HepG2 (cell line): ENCODE measurements around the gene PLXNA3. TPM values are rescaled to one million over a fixed set of nuclear protein-coding genes. Genes with fewer than 3 reads are reported as not detected.

ENCODE experiments used
- ATAC-seq: fragments of 200-7000 bp; cut with Tn5 transposase; 3 replicates; pipeline ENCODE4 v1.9.1; 2020; ENCODE audit warnings: mild to moderate bottlenecking, moderate library complexity
- BruUV-seq: library from RNA; stranded (reverse); fragments of 400-500 nt; replicated peaks from 2 replicates; lab custom pipeline; 2021; lab: Mats Ljungman, UMichigan
- CTCF ChIA-PET: fragments of 300-600 bp; formaldehyde crosslinking; extraction: SDS; loops from one replicate; lab custom pipeline; 2021; ENCODE audit warnings: low total read pairs, inconsistent platforms, low intra/inter-chr PET ratio; lab: Yijun Ruan, JAX
- POLR2A ChIA-PET: fragments of 350-600 bp; sonication (Branson Sonifier 250); formaldehyde crosslinking; loops from one replicate; lab custom pipeline; 2020; ENCODE audit warnings: antibody characterized with exemption, inconsistent platforms; lab: Yijun Ruan, JAX
- DNase-seq: peaks from one replicate; pipeline ENCODE4 v3.0.0-alpha.2; 2015; ENCODE audit warnings: low spot score
- FAIRE-seq: peaks from 3 replicates; lab custom pipeline; 2011; peaks lifted over from hg19 to GRCh38; lab: Jason Lieb, UNC
- H2AFZ ChIP-seq: one replicate; pipeline ENCODE4 v1.6.1; 2011; ENCODE audit warnings: low read length, inconsistent platforms
- H3K27ac ChIP-seq: fragments of 300-600 bp; 3 replicates; pipeline ENCODE4 v1.8.0; 2011; ENCODE audit warnings: mixed run types, mild to moderate bottlenecking, mixed read lengths, low read length, inconsistent platforms; ENCODE audit not compliant: insufficient read depth; ENCODE audit errors: extremely low read length
- H3K27me3 ChIP-seq, 2 experiments: fragments of 200-600 bp in 1 of 2; 2 replicates in 1 of 2; 3 replicates in 1 of 2; pipeline versions ENCODE4 v1.6.0 to v1.8.0; 2011; ENCODE audit warnings: low read length in 2 of 2, mild to moderate bottlenecking in 2 of 2, moderate library complexity in 2 of 2, inconsistent platforms in 1 of 2; ENCODE audit not compliant: insufficient read depth in 2 of 2, control insufficient read depth in 1 of 2
- H3K36me3 ChIP-seq, 2 experiments: fragments of 200-600 bp in 1 of 2; replicated peaks in 1 of 2; 2 replicates in 1 of 2; 3 replicates in 1 of 2; pipeline versions ENCODE4 v1.5.1 to v1.8.0; 2011; ENCODE audit warnings: low read length in 2 of 2, inconsistent platforms in 1 of 2; ENCODE audit not compliant: insufficient read depth in 2 of 2, control insufficient read depth in 1 of 2
- H3K4me1 ChIP-seq: 2 replicates; pipeline ENCODE4 v1.5.1; 2012; ENCODE audit warnings: low read length, inconsistent platforms; ENCODE audit not compliant: insufficient read depth
- H3K4me2 ChIP-seq: 2 replicates; pipeline ENCODE4 v1.6.0; 2011; ENCODE audit warnings: low read depth, low read length, inconsistent platforms
- H3K4me3 ChIP-seq, 3 experiments: fragments of 200-600 bp in 1 of 3; sonication (generic), shearing (Covaris generic) in 1 of 3; replicated peaks in 1 of 3; 2 replicates each; pipeline ENCODE4 v1.5.1; 2011 to 2016; ENCODE audit warnings: low read length in 3 of 3, inconsistent platforms in 2 of 3, low read depth in 2 of 3, mild to moderate bottlenecking in 2 of 3, control low read depth in 1 of 3, mixed read lengths in 1 of 3; ENCODE audit not compliant: insufficient read depth in 1 of 3
- H3K79me2 ChIP-seq: one replicate; pipeline ENCODE4 v1.6.1; 2011; ENCODE audit warnings: low read length, inconsistent platforms; ENCODE audit not compliant: insufficient read depth
- H3K9ac ChIP-seq: 2 replicates; pipeline ENCODE4 v1.6.0; 2011; ENCODE audit warnings: mild to moderate bottlenecking, low read depth, low read length, inconsistent platforms; ENCODE audit not compliant: insufficient read depth
- H3K9me3 ChIP-seq: 2 replicates; pipeline ENCODE4 v1.5.1; 2012; ENCODE audit warnings: mild to moderate bottlenecking, low read length
- H4K20me1 ChIP-seq: 2 replicates; pipeline ENCODE4 v1.6.0; 2011; ENCODE audit warnings: inconsistent platforms, mild to moderate bottlenecking, low read length, moderate library complexity; ENCODE audit not compliant: insufficient read depth
- ERF ChIP-seq: IDR thresholded peaks from 2 replicates; pipeline ENCODE4 v1.6.1; 2018; ENCODE audit warnings: missing biosample characterization, missing genetic modification reagents
- ETV5 ChIP-seq: IDR thresholded peaks from 2 replicates; pipeline ENCODE4 v1.6.1; 2018; ENCODE audit warnings: missing biosample characterization, missing genetic modification reagents, inconsistent platforms, borderline replicate concordance
- GFI1 ChIP-seq: sonication (generic); formaldehyde crosslinking; IDR thresholded peaks from 2 replicates; pipeline ENCODE4 v1.5.0; 2020; ENCODE audit warnings: missing genetic modification reagents, mild to moderate bottlenecking, borderline replicate concordance
- GPBP1L1 ChIP-seq: sonication (generic); formaldehyde crosslinking; IDR thresholded peaks from 2 replicates; pipeline ENCODE4 v1.5.0; 2020; ENCODE audit warnings: mild to moderate bottlenecking, missing genetic modification reagents
- HNRNPLL ChIP-seq: fragments of 200-400 bp; formaldehyde crosslinking; IDR thresholded peaks from 2 replicates; pipeline ENCODE4 v1.6.1; 2017; ENCODE audit warnings: mild to moderate bottlenecking, low read depth, low read length; ENCODE audit not compliant: poor library complexity, severe bottlenecking
- KAT8 ChIP-seq: IDR thresholded peaks from 2 replicates; pipeline ENCODE4 v1.6.1; 2016; ENCODE audit warnings: missing genetic modification reagents, missing compliant biosample characterization
- NFKB2 ChIP-seq: sonication (generic); formaldehyde crosslinking; IDR thresholded peaks from 2 replicates; pipeline ENCODE4 v1.4.0; 2020; ENCODE audit warnings: missing genetic modification reagents, borderline replicate concordance
- SMAD3 ChIP-seq: sonication (generic); formaldehyde crosslinking; IDR thresholded peaks from 2 replicates; pipeline ENCODE4 v1.4.0; 2020; ENCODE audit warnings: missing genetic modification reagents
- SOX13 ChIP-seq, 3 experiments: fragments of 450-650 bp in 1 of 3; sonication (generic) in 1 of 3; formaldehyde crosslinking in 1 of 3; IDR thresholded peaks in 2 of 3; conservative IDR thresholded peaks in 1 of 3; 2 replicates each; pipeline versions ENCODE4 v1.5.0 to v1.6.1; 2016 to 2020; ENCODE audit warnings: antibody characterized with exemption in 1 of 3, mild to moderate bottlenecking in 1 of 3, missing compliant biosample characterization in 1 of 3, missing genetic modification reagents in 1 of 3, moderate library complexity in 1 of 3
- SP4 ChIP-seq: sonication (generic); formaldehyde crosslinking; IDR thresholded peaks from 2 replicates; pipeline ENCODE4 v1.8.1; 2023; ENCODE audit warnings: mild to moderate bottlenecking, missing genetic modification reagents
- ZMYM4 ChIP-seq: sonication (generic); formaldehyde crosslinking; IDR thresholded peaks from 2 replicates; pipeline ENCODE4 v1.8.1; 2023; ENCODE audit warnings: mild to moderate bottlenecking, missing genetic modification reagents
- ZNF513 ChIP-seq: sonication (generic); formaldehyde crosslinking; conservative IDR thresholded peaks from 2 replicates; pipeline ENCODE4 v1.5.0; 2020; ENCODE audit warnings: missing genetic modification reagents
- ZNF564 ChIP-seq: sonication (generic); formaldehyde crosslinking; IDR thresholded peaks from 2 replicates; pipeline ENCODE4 v1.8.1; 2023; ENCODE audit warnings: mild to moderate bottlenecking, missing genetic modification reagents
- ZNF577 ChIP-seq: sonication (generic); formaldehyde crosslinking; IDR thresholded peaks from 2 replicates; pipeline ENCODE4 v1.4.0; 2020; ENCODE audit warnings: mild to moderate bottlenecking, low read depth, missing genetic modification reagents, borderline replicate concordance
- ZNF792 ChIP-seq: IDR thresholded peaks from 2 replicates; pipeline ENCODE4 v1.6.1; 2016
- WGBS: methylation state at CpG from one replicate; pipeline ENCODE4 v1.1.6; 2017; ENCODE audit warnings: low lambda C conversion rate; 5-methylcytosine and 5-hydroxymethylcytosine counted together
- in situ Hi-C: cut with HindIII; loops from 2 replicates; pipeline ENCODE4 v1.10.0; 2017; ENCODE audit warnings: low pct_unique_long_range_greater_than_20kb; ENCODE audit not compliant: extremely low pct_ligation_motif_present
- intact Hi-C: fragments of 100-400 bp; cut with micrococcal nuclease; formaldehyde crosslinking; loops from one replicate; pipeline ENCODE4 v1.10.0; 2022; ENCODE audit not compliant: unreplicated experiment
- polyA plus RNA-seq, 8 experiments: library from polyadenylated mRNA; depleted of rRNA in 3 of 8; stranded (reverse) in 7 of 8; unstranded in 1 of 8; fragments of >200 nt; fragmentation: Illumina TruSeq in 4 of 8; extraction: Trizol in 4 of 8; gene quantifications; 2 replicates each; pipeline versions ENCODE4 v1.2.1 to v1.2.3, GENCODE V29; 2011 to 2016; ENCODE audit warnings: low read depth in 4 of 8, missing spikeins in 1 of 8, mixed read lengths in 1 of 8; ENCODE audit not compliant: insufficient read depth in 1 of 8
- total RNA-seq, 5 experiments: library from RNA; depleted of rRNA; stranded (reverse); fragments of >200 nt; fragmentation: Illumina TruSeq; extraction: Trizol; gene quantifications; 2 replicates each; pipeline ENCODE4 v1.2.3, GENCODE V29; 2016; ENCODE audit warnings: low read depth in 1 of 5

Gene PLXNA3
- total and polyA plus RNA-seq, 2 of the 13 experiments (the other 11 are each of a cell fraction or from before 2014, with no cell fraction given), result 5.8 to 20.6 TPM

GRCh38 chrX:154515090-154515965, 57.2 kb downstream of the PLXNA3 start (continued):
- no peak for TF ChIP-seq GPBP1L1 (CRISPR knock-in tag)

DNA sequence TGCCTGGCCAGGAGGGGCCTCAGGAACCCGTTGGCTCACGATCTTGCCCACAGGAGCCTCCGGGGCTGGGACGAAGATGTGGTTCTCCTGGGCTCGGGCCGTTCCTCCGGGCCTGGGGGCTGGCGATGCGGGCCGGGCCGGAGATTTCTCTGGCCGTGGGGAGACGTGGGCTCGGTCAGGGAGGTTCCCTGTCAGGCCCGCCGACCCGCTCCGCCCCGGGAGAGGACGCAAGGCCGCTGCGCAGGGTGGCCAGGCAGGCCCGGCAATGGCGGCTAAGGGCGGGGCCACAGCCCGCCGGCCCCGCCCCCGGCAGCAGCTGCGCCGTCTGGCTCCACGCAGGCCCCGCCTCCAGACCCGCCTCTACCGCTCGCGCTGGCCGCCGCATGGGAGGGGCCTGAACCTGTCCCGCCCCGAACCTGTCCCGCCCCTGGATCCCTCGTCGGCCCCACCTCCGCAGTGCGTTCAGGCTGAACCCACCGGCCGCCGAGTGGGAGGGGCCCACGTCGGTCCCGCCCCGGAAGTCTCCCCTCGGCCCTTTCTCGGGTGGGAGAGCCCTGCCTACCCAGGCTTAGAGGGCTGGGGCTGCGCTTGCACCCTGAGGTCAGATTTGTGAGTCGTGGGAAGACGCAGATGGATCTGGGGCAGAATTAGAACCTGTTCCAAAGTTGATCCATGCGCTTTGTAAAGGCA, 58.0 kb downstream of the PLXNA3 start, which contains the start of gene FAM3A:
Gene FAM3A (minus strand): TSS at position 267 of the 690 bp plus-strand sequence. CDS start 460 bp downstream, outside the sequence.
- ChIA-PET POLR2A (interaction anchor here (1.2 to 3.9 kb wide), 10 partner anchors 11 to 143 kb away, joined by 3 to 34 read pairs (median 8); partner anchors contain the start of genes LAGE3, RPL10, SLC10A3 and TAFAZZIN), CTCF (no interaction called here)
- Histone ChIP-seq H3K4me3 (peak within 1 kb of the TSS; percentile 60 to 78 (median 74); a peak in 5 of 6 replicates), H3K36me3 (no peaks in the 10 kb centered on the region), H3K9me3 (no peaks in the 10 kb centered on the region), H3K9ac (peak within 1 kb of the TSS; percentile 85), H3K79me2 (no peaks in the 10 kb centered on the region), H2AFZ (no peak within 1 kb of the TSS), H3K4me1 (peaks cover 25% of the 10 kb centered on the region), H3K27ac (peak within 1 kb of the TSS; percentile 86), H4K20me1 (no peaks in the 10 kb centered on the region), H3K27me3 (no peaks in the 10 kb centered on the region), H3K4me2 (peak within 1 kb of the TSS; percentile 91)
- peak; percentile 83 for ATAC-seq
- DNase-seq, result peak; percentile 68
- BruUV-seq, result no TSS peak
- intact Hi-C loops (no loop called here), in situ Hi-C loops (loop anchor here (5.0 kb wide), 1 partner anchor 34 kb away; no protein-coding TSS in a partner anchor)
- FAIRE-seq, result peak; percentile 84
- WGBS, result no CpG with 5 or more reads among the region's 59 CpGs
- no peak for TF ChIP-seq ZNF577
- no peak for TF ChIP-seq ZNF792
- TF ChIP-seq ZNF513, result no peak
- TF ChIP-seq ERF, result peak; percentile 28; the same call in 1 of the 2 replicates
- TF ChIP-seq GFI1, result no peak
- 0 out of 2 replicates have a peak, but pooled peaks have one; percentile 20 for TF ChIP-seq KAT8 (CRISPR knock-in tag)
- TF ChIP-seq HNRNPLL, result peak; percentile 65
- no peak for TF ChIP-seq ZMYM4 (CRISPR knock-in tag)
- TF ChIP-seq SOX13 (IDR thresholded peaks at IDR 0.05), result no peak
- TF ChIP-seq SOX13 (CRISPR knock-in tag; conservative IDR thresholded peaks at IDR 0.05 in 1 of 2, IDR thresholded peaks at IDR 0.05 in 1 of 2), result no peak
- TF ChIP-seq SMAD3 (CRISPR knock-in tag), result no peak
- peak; percentile 89 for TF ChIP-seq SP4 (CRISPR knock-in tag)
- no peak for TF ChIP-seq ZNF564 (CRISPR knock-in tag)
- 0 out of 2 replicates have a peak, but pooled peaks have one; percentile 23 for TF ChIP-seq NFKB2 (CRISPR knock-in tag)
- TF ChIP-seq ETV5 (CRISPR knock-in tag), result peak; percentile 45; the same call in 1 of the 2 replicates
